ENCODE measurements around the gene NXN. TPM values are rescaled to one million over a fixed set of nuclear protein-coding genes. Genes with fewer than 3 reads are reported as not detected.

NXN gene
- total RNA-seq, 4 donors from 2014 or later = 11.3 to 51.6 (median 31.8) TPM

- WGBS, 2 donors = 72 to 77% methylated on average over 13 to 14 of the region's 19 CpGs
- DNase-seq (ENCODE audit: low spot score in 2 of 2) = no peak
- TF ChIP-seq POLR2A (IDR thresholded peaks at IDR 0.05) = no peak
- no peak for TF ChIP-seq CTCF (IDR thresholded peaks at IDR 0.05)
- no peak overlapping the region for H3K4me3 ChIP-seq (ENCODE audit: low read depth, poor library complexity, severe bottlenecking)
- intact Hi-C loops (cut with DNase I; ENCODE audit: low total_unique reads) = no loop called here
Observed at GRCh38 chr17:1009229-1010085, 29.9 kb upstream of the NXN start.

DNA sequence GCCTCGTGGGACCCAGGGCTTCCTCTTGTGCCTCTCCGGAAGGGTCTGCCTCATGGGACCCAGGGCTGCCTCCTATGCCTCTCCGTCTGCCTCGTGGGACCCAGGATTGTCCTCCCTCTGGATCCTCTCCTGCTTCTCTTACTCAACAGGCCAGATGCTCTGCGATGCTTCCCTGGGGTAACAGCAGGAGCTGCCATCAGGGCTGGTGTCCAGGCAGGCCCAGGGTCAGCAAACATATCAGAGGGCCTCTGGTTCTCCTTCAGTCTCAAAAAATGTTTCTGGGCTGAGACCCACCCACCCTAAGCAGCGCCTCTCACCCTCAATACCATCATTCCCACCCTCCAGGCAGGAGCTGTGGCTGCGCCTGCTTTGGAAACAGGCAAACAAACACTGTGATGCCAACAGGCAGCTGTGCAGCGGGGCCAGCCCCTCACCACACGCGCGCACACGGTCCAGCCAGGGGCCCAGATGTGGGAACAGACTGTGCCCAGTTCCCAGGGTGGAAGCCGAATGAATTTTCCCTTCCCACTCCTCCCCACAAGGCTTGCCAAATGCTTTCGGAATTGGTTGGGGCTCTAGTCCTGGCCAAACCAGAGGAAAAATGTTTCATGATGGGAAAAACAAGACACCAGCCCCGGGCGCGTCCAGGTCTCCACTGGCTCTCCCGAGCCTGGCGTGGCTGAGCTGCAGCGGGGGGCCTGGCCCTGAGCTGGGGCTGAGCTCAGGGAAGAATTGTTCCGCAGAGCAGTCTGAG is 28.6 kb upstream of the NXN start:
- TF ChIP-seq CTCF (IDR thresholded peaks at IDR 0.05) = no peak
- no peak for TF ChIP-seq POLR2A (IDR thresholded peaks at IDR 0.05)
- intact Hi-C loops (cut with DNase I; ENCODE audit: low total_unique reads) = no loop called here
- peak in 1 of 2 donors; percentile 63 for DNase-seq (ENCODE audit: low spot score in 2 of 2)
- H3K4me3 ChIP-seq (ENCODE audit: low read depth, poor library complexity, severe bottlenecking) = no peak overlapping the region
- WGBS, 2 donors = 61 to 70% methylated on average over 20 to 21 of the region's 21 CpGs

GRCh38 chr17:1007310-1008007 is 27.9 kb upstream of the NXN start:
- TF ChIP-seq CTCF (IDR thresholded peaks at IDR 0.05) (no peak), POLR2A (IDR thresholded peaks at IDR 0.05) (no peak)
- intact Hi-C loops (cut with DNase I; ENCODE audit: low total_unique reads) = no loop called here
- WGBS, 2 donors = 70 to 72% methylated on average over 15 to 16 of the region's 16 CpGs
- no peak overlapping the region for H3K4me3 ChIP-seq (ENCODE audit: low read depth, poor library complexity, severe bottlenecking)
- no peak for DNase-seq (ENCODE audit: low spot score in 2 of 2)

DNA sequence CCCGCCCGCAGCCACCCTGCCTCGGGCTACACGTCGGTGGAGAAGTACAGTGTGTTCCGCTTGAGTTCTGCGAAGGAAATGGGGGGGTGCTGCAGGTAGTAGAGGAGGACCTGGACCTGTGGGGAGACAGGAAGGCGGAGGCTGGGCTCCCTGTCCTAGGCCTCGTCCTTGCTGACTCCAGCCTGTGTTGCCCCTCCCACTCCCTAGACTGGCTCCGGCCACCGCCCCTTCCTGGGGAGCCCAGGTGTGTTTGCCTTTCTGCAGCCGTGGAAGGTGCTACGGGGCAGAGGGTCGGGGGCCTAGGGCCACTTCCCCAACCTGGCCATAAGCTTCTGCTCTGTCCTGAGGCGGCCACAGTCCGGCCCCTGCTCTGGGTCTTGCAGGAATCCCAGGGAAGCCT is 26.5 kb upstream of the NXN start:
- no peak for DNase-seq (ENCODE audit: low spot score in 2 of 2)
- no peak for TF ChIP-seq POLR2A (IDR thresholded peaks at IDR 0.05)
- no peak for TF ChIP-seq CTCF (IDR thresholded peaks at IDR 0.05)
- WGBS, 2 donors = 55 to 70% methylated on average over 16 of the region's 16 CpGs
- H3K4me3 ChIP-seq (ENCODE audit: low read depth, poor library complexity, severe bottlenecking) = no peak overlapping the region
- intact Hi-C loops (cut with DNase I; ENCODE audit: low total_unique reads) = no loop called here

- TF ChIP-seq POLR2A (IDR thresholded peaks at IDR 0.05) (no peak), CTCF (IDR thresholded peaks at IDR 0.05) (no peak)
- H3K4me3 ChIP-seq (ENCODE audit: low read depth, poor library complexity, severe bottlenecking) = no peak overlapping the region
- intact Hi-C loops (cut with DNase I; ENCODE audit: low total_unique reads) = no loop called here
- WGBS, 2 donors = 42 to 46% methylated on average over 23 of the region's 23 CpGs
- DNase-seq (ENCODE audit: low spot score in 2 of 2) = no peak
Observed at GRCh38 chr17:1005361-1005946, 25.9 kb upstream of the NXN start.
